GDM1 (cell line): ENCODE data around the gene OR4A5.
"Not testable (repeated sequence)": the region's sequence is repeated elsewhere in the genome, so short reads cannot be mapped to it uniquely, and the experiment has no call there.

Experiments
- DNase-seq: peaks from one replicate; lab custom pipeline; 2025; lab: John Stamatoyannopoulos, UW

The OR4A5 gene, protein sequence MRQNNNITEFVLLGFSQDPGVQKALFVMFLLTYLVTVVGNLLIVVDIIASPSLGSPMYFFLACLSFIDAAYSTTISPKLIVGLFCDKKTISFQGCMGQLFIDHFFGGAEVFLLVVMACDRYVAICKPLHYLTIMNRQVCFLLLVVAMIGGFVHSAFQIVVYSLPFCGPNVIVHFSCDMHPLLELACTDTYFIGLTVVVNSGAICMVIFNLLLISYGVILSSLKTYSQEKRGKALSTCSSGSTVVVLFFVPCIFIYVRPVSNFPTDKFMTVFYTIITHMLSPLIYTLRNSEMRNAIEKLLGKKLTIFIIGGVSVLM

DNA sequence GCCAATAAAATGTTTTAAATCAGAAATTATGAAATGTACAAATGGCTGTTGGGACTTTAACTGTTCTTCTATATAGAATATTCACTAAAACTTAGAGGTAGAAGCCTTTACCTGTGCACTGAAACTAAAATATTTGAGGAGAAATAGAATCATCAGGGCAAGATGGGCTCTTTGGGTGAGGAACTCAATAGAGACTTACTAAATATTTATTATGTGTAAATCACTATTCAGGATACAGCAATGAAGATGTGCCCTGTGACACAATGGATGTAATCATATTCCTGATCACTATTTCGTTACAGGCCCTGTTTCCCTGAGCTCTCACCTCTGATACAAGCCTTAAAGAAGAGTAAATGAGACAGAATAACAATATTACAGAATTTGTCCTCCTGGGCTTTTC is at the start of gene OR4A5:
Gene OR4A5, plus strand, starts transcription at position 301 of the 400 bp plus-strand sequence. Its CDS starts 53 bp downstream, at position 354.
- not testable (repeated sequence) for DNase-seq

DNA sequence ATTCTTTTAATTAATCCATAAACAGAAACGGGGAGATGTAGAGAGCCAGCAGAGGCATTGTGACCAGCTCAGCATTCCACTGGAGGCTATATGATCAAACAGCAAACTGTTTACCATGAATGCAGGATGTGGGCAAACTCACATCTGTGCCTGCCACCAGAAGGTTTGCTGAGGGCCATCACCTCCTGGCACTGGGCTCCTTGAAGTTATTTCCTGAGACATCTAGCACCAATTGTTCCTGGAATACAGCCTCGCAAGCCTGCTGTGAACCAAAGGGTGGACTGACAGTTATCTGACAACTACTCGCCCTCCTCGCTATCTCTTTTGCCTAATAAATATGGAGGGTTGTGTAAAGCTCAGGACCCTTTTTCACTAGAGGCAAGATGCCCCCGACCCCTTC is 13.5 kb downstream of the OR4A5 start:
- DNase-seq = not testable (repeated sequence)
